Dedifferentiated amniotic fluid mesenchymal stem cell (primary cell): ENCODE measurements around the gene SYCE1L.
"Not testable (repeated sequence)": the region's sequence is repeated elsewhere in the genome, so short reads cannot be mapped to it uniquely, and the experiment has no call there.

Source experiments
- DNase-seq: peaks from one replicate; pipeline ENCODE4 v3.0.0-alpha.2; 2016; ENCODE audit errors: extremely low spot score

SYCE1L gene

GRCh38 chr16:77197747-77198146 lies 1.5 kb upstream of the SYCE1L start:
- DNase-seq = no peak

- no peak for DNase-seq
Measured at GRCh38 chr16:77206533-77206932, 7.3 kb downstream of the SYCE1L start.

- no peak for DNase-seq
Measured at GRCh38 chr16:77207030-77207429, 7.8 kb downstream of the SYCE1L start.

GRCh38 chr16:77208382-77208781 lies 9.2 kb downstream of the SYCE1L start:
- no peak for DNase-seq

GRCh38 chr16:77211880-77212740 lies 12.9 kb downstream of the SYCE1L start:
- no peak for DNase-seq

- no peak for DNase-seq
Measured at GRCh38 chr16:77212741-77213541, 13.7 kb downstream of the SYCE1L start.

- peak; percentile 39 for DNase-seq
Measured at GRCh38 chr16:77213542-77214106, 14.4 kb downstream of the SYCE1L start.

- no peak for DNase-seq
Measured at GRCh38 chr16:77214411-77215138, 15.4 kb downstream of the SYCE1L start.

- DNase-seq = no peak
Measured at GRCh38 chr16:77219437-77219836, 20.2 kb downstream of the SYCE1L start.

- no peak for DNase-seq
Measured at GRCh38 chr16:77220427-77220826, 21.2 kb downstream of the SYCE1L start.

- DNase-seq = no peak
Measured at GRCh38 chr16:77221482-77221881, 22.3 kb downstream of the SYCE1L start.

- DNase-seq = no peak
Measured at GRCh38 chr16:77223184-77223583, 24.0 kb downstream of the SYCE1L start.

- DNase-seq = no peak
Measured at GRCh38 chr16:77225182-77225581, 26.0 kb downstream of the SYCE1L start.

- no peak for DNase-seq
Measured at GRCh38 chr16:77227745-77228144, 28.5 kb downstream of the SYCE1L start.

- no peak for DNase-seq
Measured at GRCh38 chr16:77231047-77231446, 31.8 kb downstream of the SYCE1L start.

GRCh38 chr16:77233799-77234519 lies 34.8 kb downstream of the SYCE1L start:
- no peak for DNase-seq

- DNase-seq = no peak
Measured at GRCh38 chr16:77234611-77235010, 35.4 kb downstream of the SYCE1L start.

- DNase-seq = peak; percentile 68
Measured at GRCh38 chr16:77236063-77236511, 36.9 kb downstream of the SYCE1L start.

- no peak for DNase-seq
Measured at GRCh38 chr16:77238593-77238992, 39.4 kb downstream of the SYCE1L start.

- DNase-seq = not testable (repeated sequence)
Measured at GRCh38 chr16:77242471-77242870, 43.3 kb downstream of the SYCE1L start.

- DNase-seq = no peak
Measured at GRCh38 chr16:77246150-77246549, 46.9 kb downstream of the SYCE1L start.
